Measurements from ENCODE around the gene TRNP1.

TRNP1 gene

DNA sequence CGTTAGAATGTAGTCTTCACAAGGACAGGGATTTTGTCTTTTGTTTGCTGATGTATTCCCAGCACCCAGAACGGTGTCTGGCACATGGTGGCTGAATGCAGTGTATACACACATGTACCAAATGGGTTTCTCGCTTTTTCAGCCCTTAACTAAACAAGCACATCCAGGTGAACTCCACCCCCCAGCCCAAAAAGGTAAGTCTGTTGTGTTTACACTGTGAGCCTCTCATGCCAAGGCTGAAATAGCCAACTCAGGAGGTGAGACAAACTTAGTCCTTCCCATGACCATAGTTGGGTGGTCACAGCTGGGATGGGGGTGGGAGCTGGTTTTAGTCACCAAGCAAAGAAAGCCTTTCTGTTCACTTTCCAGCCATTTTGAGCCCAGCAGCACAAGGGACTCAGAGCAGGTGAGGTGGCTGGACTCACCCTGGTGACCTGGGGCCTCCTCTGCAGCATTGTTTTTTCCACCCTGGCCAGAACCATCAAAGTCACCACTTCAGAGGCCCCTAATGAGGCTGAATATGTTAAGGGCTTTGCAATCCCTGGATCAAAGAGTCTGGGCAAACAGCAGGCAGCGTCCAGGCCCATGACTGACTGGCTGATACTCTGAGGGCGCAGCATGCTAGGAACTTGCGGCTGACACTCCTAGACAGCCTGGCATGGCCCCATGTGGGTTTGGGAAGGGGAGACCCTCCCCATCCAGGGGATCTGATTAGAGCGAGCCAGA is 10.4 kb downstream of the TRNP1 start:
- DNase-seq: no peak

DNA sequence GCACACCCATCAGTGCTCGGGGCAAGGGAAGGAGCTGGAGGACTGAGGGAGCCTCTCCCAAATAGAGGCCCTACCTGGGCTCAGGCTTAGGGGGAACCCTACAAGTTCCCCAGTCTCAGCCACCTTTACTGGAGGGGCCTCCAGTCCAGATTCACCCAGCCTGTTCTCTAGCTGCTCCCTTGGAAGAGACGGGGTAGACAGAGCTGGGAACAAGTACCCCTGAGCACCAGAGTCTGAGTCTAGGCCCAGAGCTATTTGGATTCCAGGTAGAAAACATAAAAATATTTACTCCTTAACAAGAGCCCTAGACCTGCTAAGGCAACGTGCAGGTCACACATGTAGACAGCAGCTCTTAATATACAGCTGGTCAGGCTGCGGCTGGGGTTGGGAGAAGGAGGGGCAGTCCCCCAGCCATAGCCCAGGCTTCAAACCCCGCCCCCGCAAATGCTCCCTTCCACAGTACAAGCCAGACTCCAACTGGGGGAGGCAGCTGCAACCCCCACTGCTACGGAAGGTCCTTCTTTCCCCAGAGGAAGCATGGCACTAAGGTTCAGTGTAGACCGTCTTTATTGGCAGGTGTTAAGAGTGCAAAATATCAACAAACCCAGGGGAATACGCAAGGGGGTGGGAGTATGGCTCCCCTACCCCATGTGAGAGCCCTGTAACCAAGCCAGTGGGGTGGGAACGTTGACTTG is 11.1 kb downstream of the TRNP1 start:
- DNase-seq: no peak

DNA sequence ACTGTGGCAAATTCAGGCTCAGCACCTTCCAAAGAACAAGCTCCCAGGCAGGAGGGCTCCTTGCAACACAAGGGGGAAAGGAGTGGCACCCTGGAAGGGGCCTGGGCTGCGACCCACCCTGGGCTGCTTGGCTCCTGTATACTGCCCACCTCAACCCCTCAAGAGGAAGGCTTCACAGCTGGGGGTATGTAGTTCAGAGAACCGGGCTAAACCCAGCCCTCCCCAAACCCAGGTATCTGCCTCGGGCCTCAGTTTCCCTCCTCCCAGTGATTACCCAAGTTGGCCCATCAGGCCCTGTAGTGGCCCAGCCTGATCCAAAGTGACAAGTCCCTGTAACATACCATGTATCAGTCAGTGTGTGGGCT is 11.7 kb downstream of the TRNP1 start:
- DNase-seq: no peak

DNA sequence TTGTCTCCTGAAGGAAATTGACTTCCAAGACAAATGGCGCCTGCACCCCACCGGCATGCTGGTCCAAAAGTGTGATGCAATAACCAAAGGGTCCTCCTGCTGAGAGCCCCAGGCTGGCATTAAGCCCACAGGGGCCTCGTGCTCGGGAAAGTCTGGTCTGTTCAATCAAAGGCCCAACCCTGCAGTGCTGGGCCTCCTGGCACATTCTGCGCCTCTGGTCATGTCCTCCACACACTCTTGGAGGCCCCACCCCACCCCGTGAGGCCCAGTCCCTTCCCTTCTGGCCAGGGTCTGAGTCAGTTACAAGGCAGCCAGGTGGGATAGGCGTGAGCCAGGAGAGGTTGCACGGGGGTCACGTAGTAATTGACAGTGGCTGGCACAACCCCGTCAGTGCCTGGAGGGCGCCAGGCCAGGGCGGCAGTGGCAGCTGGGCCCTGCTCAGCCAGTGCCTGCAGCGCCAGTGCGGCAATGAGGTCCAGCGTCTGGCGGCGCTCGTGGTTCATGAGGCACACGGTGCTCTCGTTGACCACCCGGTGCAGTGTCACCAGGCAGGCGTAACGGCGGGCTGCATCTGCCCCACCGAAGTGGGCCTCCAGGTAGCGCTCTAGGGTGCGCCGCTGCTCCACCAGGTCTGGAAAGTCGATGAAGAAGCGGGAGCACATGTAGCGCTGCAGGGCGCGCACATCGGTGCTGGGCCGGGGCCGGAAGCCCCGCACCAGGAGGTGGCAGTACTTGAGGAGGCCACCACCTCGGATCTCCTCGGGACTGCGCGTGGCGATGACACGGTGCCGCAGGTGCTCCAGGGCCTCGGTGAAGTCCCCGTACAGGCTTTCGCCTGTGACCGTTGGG is 12.4 kb downstream of the TRNP1 start:
- DNase-seq: no peak

DNA sequence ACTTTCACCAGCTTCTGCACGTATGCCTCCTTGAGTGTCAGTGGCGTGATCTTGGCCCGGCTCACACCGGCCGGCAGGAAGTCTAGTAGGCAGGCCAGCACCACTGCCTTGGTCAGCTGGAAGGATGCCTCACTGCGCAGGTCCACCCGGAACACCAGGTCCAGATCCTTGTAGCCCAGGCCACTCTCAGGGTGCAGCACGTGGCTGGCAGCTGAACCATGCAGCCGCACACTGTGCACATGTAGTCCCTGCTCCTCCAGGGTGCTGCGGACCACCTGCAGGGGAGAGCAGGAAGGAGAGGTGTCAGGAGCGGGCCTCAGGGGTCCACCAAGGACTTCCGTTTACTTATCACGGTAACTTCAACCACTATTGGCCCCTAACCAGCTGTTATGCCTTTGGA is 13.2 kb downstream of the TRNP1 start:
- DNase-seq: no peak

DNA sequence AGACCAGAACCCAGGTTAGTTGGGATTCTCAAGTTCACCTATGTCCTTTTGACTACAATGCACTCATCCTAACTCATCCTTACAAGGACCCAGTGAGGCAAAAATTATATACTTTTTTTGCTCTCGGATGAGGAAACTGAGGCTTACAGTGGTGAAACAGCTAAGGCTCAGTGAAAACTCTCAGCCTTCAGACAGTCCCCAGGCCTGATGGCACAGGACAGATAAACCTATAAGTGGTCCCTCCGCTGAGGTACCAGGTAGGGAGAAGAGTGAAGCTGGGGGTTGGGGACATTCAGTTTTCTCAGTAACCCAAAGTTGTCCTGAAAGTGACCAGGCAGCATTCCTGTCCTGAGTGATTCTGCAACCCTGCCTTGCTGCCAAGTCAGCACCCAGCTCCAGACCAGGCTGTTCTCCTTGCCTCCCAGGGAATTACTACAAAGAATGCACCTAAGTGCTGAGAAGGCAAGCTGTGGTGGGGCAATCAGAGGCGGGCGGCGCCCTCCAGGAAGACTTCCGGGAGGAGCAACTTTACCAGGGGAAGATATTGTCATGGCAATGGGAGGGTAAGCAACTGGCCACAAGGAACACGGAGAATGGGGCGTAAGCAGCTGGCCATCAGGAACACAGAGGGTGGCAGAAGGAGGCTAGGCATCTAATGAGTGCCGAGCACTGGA is 14.6 kb downstream of the TRNP1 start:
- DNase-seq: no peak

DNA sequence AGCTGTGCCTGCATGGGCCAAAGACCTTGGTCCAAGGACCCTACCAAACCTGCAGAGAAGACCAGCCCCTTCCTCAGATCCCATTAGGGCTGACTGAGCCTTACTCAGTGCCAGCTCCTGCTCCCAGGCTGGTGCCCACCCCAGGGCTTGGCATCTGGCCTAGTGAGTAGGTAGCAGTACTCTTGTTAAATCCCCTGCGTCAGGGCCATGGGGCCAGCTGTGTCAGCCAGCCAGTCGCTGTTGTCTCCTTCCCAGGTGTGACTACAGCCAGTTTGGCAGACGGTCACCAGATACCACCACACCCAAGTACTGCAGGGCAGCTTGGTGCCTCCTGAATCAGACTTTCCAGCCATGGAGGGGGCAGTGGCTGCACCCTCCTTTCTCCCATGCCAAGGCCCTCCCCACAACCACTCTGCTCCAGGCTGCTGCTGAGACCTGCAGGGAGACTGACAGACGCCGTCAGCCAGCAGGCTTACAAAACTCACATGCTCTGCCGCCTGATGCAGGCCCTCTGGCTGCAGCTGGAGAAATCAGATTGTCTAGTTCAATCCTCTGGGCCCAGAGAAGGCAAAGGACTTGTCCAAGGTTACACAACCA is 16.2 kb downstream of the TRNP1 start:
- no peak for DNase-seq

DNA sequence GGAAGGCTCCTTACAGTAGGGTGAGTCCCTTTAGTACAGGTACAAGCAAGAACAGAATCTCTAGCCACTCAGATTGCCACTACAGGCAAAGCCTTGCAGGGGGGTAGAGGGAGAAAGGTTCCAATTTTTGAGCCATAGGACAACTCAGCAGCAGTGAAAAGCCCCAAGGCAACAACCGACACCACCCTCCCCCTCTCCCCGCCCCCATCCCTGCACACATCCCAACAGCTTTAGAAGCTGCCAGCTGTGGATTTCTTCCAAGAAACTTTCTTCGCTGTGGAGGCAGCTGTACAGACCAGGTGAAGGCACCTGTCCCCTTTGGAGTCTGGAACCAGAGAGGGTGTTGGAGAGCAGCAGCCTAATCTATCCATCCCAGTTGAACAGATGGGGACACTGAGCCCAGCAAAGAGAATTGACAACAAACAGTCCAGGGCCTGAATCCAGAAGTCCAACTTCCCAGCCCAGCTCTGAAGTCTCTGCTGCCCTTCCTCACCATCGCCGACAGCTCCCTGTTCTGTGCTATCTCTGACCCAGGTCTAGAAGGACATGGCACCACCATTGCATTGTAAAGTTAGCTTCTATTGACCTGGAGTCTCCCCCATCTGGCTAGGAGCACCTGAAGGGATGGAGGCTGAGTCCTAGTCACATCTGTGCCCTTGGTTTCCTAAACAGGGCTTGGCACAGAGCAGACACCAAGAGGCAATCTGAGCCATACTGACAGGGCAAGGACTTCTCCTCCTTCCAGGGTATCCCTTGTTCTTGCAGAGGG is 16.9 kb downstream of the TRNP1 start:
- DNase-seq: no peak

DNA sequence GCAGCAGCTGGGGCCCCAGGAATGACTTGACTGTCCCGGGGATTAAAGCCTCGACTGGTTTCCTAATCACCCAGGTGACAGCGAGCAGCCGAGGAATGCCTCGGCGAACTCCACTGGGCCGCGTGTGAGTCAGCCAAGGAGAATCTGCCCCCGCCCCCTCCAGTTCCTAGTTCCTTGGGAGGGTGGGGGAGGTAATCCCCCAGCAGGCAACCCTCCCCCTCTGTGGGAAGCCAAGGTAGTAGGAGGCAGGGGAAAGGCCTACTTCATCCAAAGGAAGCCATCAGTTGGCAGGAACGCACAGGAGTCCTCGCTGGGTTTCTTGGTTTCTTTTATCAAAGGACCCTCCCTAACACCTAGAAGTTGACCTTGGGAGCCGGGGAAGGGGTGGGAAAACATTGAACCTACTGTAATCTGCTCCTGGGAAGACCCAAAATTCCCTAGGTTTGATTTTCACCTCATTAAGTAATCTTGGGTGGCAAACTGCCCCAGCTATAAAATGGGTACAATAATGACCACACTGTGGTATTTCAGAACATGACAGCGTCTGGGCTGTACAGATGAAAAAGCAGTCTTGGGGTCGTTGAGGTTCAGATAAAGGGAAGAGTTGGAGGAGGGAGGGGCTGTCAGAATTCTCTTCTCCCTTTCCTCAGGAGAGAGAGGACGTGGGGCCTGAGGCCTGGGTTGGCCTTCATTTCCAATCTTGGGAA is 17.7 kb downstream of the TRNP1 start:
- DNase-seq: no peak

DNA sequence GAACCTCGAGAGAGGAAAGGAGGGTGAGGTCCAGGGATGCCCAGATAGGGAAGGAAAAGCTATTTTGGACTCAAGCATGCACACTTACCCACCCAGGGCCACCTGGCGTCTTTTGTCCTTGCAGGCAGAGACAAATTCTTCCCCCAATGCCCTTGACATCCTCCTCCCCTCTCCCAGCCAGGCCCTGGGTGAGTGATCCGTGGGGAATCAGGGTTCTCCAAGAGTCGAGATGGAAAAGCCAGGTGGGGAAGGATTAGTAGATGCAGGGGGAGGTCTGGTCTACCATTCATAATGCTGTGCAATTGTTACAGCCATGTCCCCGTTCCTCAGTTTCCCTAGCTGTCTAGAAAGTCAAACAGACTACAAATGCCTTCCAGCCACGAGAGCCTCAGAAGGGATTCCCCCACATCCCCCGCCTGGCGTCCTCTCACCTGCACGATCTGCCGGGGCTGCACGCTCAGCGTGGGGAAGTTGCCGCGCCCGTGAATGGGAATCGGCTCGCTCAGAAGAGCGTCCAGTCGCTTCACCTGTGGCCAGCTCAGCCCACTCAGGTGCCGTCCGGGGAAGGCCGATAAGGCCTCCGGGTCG is 18.6 kb downstream of the TRNP1 start:
- DNase-seq: no peak

DNA sequence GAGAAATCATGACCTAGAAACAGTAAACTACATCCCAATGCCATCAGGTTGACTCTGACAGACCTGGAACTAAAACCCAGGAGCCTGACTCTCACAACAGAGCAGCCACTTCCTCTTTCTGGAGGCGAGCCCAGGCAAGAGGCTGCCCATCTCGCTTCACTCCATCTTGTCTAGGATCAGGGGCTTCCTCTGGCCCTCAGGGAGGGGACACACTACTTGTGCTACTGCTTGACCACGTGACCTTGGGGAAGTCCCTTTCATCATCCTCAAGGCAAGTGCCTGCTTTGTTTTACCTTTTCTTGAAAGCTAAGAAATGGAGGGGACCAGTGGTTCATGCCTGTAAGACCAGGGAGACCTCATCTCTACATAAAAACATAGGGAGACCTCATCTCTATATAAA is 21.8 kb downstream of the TRNP1 start:
- no peak for DNase-seq

DNA sequence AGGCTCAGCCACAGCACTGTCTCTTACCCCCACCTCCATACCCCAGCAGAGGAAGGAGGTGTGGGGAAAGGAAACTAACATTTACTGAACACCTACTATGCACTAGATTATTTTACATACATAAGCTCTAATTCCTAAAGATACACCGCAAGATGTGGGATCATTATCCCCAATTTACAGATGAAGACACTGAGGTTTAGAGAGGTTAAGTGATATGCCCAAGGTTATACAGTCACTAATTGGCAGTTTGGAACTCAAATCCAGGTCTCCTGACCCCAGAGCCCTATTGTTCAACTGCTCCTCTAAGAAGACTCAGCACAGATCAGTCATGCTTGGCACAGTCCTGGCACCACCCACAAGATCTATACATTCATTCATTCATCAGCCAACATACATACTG is 22.9 kb downstream of the TRNP1 start:
- DNase-seq: no peak

DNA sequence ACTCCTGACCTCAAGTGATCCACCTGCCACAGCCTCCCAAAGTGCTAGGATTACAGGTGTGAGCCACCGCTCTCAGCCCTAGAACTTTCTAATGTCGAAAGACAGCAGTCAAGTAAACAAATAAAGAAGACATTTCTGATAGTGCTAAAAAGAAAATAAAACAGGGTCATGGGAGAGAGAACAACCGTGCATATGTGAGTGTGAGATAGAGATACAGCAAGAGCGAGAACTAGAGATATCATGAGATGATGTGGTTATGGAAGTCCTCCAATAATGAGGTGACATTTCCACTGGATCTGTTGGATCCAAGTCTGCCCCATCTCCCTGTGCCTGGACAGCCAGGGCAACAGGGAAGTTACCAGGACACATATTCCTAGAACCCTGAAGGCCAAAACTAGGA is 23.7 kb downstream of the TRNP1 start:
- no peak for DNase-seq

DNA sequence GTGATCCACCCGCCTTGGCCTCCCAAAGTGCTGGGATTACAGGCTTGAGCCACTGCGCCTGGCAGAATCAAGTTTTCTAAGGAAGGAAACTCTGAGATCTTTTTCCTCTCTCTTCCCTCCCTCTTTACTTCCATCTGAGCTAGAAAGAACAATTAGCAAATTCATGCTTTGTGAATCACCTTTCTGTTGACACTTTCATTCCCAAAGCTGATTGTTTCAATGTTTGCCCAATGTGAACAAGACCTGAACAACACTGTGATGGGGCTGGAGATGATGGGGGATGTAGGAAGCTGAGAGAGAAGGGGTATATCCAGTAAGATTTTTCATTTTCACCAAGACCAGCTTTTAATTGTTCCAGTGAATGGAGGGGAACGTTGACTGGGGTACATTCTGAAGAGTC is 24.8 kb downstream of the TRNP1 start:
- no peak for DNase-seq

DNA sequence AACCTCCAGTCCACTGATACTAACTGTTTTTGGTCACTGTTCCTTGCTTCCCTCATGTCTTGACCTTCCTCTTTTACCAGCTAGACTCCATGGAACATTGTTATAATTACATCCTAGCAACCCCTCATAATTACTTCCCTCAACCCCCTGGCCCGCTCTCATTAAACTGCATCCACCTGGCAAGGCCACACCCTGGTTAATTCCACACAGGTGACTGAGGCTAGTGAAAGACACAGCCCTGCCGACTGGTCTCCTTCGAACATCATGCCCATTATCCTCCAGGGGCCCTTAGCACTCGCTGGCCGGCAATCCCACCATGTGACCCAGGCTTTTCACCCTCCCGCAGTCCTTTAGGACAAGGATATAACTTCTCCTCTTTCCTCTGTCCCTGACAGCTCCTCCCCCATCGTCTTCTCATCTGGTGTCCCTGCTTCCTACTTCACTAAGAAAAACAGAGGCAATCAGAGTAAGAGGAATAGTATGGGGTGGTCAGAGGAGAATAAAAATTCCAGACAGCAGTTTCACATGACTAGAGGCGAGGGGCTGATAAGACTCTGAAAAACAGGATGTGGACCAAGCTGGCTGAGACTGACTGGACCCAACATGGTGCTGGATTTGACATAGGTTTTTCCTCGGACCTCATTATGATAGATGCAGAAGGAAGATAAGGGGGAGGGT is 28.0 kb downstream of the TRNP1 start:
- DNase-seq: no peak

DNA sequence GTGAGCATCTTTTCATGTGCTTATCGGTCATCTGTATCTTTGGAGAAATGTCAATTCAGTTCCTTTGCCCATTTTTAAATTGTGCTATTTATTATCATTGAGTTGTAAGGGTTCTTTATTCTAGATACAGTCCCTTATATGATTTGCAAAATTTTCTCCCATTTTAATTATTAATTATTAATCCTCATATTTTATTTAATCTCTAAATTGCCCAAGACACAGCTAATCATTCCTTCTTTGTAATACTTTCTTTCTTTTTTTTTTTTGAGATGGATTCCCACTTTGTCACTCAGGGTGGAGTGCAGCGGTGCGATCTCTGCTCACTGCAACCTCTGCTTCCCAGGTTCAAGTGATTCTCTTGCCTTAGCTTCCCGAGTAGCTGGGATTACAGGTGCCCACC is 32.2 kb downstream of the TRNP1 start:
- DNase-seq: no peak

DNA sequence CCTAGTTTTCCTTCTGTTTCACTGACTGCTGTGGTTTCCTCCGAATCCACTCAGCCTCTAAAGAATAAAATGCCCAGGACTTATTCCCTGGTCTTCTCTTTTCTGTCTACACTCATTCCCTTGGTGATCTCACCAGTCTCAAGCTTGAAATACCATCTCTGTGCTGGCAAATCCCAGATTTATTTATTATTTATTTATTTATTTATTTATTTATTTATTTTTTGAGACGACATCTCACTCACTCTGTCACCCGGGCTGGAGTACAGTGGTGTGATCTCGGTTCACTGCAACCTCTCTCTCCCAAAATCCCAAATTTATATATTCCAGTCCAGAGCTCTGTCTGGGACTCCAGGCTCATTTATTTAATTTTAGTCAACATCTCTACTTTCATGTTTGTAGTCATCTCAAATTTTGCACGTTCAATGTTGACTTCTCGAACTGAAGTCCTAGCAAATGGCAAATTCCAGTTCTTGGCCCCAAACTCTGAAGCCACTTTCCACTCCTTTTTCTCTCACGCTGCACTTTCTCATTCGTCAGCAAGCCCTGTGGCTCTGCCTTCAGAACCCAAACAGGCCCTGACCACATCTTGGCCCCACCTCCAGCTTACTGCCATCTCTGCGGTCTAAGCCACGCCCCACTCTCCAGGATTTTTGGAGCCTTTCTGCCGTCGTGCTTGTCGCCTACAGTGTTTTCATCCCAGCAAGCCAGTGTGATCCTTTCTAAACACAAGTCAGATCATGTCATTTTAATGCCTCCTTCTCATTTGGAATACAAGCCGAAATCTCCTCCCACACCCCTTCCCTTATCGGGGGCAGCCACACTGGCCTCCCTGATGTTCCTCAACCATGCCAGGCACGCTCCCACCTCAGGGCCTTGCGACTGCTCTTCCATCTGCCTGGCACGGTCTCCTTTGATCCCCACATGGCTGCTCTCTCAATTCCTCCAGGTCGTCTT is 33.4 kb downstream of the TRNP1 start:
- DNase-seq: no peak

DNA sequence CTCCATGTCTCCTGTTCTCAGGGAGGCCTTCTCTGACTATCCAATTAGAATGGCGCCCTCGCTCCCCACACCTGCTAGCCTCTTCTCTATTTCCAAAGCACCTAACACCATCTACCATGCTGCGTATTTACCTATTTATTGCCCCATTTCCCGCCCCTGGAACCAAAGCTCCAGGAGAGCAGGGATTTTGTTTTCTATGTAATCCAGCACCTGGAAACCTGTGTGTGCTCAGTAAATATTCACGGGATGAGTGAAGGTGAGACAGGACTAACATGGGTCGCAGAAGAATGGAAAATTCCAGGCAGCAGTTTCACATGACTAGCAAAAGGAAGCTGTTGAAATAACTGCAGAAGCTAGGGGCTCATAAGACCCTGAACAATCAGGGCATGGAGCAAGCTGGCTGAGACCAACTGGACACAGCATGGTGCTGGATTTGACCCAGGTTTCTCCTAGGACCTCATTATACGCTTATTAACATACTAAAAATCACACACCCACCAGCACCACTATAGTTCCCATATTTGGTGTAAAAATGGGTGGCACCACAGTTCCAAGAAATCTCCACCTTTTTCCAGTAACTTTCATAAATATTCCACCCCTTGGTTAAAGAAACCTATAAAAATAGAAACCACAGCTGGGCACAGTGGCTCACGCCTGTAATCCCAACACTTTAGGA is 34.2 kb downstream of the TRNP1 start:
- DNase-seq: no peak

DNA sequence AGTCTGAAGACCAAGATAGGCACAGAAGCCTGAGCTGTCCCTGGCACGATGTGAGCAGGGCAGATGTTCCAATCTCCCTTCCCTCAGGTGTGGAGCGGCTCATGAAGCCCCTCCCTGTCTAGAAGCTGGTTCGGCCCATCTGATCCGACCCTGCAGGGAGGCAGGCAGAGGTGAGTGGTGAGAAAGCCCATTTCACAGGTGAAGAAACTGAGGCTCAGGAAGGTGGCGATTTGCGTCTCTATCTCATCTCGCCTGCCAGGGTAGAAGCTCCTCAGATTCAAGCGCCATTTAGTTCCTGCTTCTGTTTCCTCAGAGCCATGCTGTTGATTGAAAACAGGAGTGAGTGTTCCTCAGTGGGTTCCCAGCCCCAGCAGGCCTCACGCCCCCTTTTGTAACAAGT is 36.0 kb downstream of the TRNP1 start:
- DNase-seq: no peak
